Thoracic aorta endothelial cell (primary cell): ENCODE measurements around the gene CAAP1. TPM values are rescaled to one million over a fixed set of nuclear protein-coding genes. Genes with fewer than 3 reads are reported as not detected.

Source experiments
- small RNA-seq: library from RNA; depleted of rRNA; stranded (forward); fragments of <200 nt; gene quantifications from one replicate; pipeline ENCODE3, GENCODE V24; 2012
- total RNA-seq: library from RNA; depleted of rRNA; stranded (reverse); fragments of >200 nt; gene quantifications from 2 replicates; pipeline ENCODE4 v1.2.3, GENCODE V29; 2012

CAAP1 gene, protein sequence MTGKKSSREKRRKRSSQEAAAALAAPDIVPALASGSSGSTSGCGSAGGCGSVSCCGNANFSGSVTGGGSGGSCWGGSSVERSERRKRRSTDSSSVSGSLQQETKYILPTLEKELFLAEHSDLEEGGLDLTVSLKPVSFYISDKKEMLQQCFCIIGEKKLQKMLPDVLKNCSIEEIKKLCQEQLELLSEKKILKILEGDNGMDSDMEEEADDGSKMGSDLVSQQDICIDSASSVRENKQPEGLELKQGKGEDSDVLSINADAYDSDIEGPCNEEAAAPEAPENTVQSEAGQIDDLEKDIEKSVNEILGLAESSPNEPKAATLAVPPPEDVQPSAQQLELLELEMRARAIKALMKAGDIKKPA
- total RNA-seq: 24.3 and 24.7 TPM in 2 replicates

DNA sequence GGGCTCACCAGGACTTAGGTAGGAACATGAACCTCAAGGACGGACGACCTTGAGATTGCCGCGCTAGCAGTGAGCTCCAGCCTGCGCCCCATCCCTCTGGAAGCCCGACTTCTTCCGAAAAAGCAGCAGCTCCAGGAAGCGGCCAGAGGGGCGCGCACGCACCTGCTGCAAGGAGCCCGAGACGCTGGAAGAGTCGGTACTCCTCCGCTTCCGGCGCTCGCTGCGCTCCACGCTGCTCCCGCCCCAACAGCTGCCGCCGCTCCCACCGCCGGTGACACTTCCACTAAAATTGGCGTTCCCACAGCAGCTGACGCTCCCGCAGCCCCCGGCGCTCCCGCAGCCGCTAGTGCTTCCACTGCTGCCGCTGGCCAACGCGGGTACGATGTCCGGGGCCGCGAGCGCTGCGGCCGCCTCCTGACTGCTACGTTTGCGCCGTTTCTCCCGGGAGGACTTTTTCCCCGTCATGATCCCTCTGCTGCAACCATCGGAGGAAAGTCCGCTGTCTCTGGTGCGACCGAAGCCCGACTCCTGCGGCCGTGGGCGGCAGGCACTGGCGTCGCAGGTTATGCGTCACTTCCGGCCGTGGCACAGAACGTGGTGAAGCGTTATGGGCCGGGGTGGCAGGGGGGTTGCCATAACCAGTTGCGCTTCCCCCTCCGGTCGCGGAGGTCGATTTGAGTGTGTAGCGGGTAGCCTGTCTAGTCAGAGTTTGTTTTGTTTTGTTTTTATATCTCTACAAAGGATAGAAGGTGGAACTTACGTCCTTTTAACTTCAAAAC is at the start of gene CAAP1:
TSS of gene CAAP1 (minus strand) at position 552 of the 779 bp plus-strand sequence. CDS start at position 465, 87 bp downstream.

Small RNA genes lying within 50 kb of the gene (small RNA-seq; reads per million reads assigned to genes)
- gene RF00322 (not detected), gene RN7SL100P (not detected)

Other genes starting within 250 kb of the CAAP1 start
- gene PLAA, start 54.4 kb upstream of the CAAP1 start, total RNA-seq: 55.4 and 65.0 TPM in 2 replicates
- gene IFT74, start 63.6 kb upstream of the CAAP1 start, total RNA-seq: 11.7 and 16.0 TPM in 2 replicates
- gene LRRC19, start 112.9 kb upstream of the CAAP1 start, total RNA-seq: not detected in 2 replicates
- gene TEK, start 216.4 kb upstream of the CAAP1 start, total RNA-seq: 85.1 and 101 TPM in 2 replicates